GM12873 (cell line): Measurements from ENCODE around the gene LCE1F.

Source experiments
- TF ChIP-seq, protein P1 (sequence below): IDR thresholded peaks from 2 replicates; pipeline ENCODE4 v1.5.1; 2012; ENCODE audit warnings: low read depth, mild to moderate bottlenecking, moderate library complexity, low read length, control low read depth; ENCODE audit not compliant: insufficient read depth; ENCODE audit errors: missing control alignments

LCE1F gene

DNA sequence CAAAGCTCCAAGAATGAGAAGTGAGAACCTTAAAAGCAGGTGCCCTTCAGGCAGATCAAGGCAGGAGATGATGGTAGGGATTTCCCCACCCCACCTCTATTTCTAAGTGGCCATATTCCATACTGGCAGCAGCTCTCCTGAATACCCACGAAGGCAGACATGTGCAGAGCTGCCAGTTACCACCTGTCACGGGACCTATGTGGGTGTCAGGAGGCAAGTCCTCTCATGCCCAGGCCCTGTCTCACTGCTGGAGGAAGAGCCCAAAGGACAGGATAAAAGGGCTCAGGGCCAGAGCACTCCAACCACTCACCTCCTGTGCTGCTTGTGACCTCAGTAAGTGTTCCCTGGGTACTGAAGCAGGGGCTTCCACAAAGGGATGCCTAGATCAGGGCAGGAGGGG lies 36.1 kb downstream of the LCE1F start:
- TF ChIP-seq, protein P1, sequence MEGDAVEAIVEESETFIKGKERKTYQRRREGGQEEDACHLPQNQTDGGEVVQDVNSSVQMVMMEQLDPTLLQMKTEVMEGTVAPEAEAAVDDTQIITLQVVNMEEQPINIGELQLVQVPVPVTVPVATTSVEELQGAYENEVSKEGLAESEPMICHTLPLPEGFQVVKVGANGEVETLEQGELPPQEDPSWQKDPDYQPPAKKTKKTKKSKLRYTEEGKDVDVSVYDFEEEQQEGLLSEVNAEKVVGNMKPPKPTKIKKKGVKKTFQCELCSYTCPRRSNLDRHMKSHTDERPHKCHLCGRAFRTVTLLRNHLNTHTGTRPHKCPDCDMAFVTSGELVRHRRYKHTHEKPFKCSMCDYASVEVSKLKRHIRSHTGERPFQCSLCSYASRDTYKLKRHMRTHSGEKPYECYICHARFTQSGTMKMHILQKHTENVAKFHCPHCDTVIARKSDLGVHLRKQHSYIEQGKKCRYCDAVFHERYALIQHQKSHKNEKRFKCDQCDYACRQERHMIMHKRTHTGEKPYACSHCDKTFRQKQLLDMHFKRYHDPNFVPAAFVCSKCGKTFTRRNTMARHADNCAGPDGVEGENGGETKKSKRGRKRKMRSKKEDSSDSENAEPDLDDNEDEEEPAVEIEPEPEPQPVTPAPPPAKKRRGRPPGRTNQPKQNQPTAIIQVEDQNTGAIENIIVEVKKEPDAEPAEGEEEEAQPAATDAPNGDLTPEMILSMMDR: no peak

DNA sequence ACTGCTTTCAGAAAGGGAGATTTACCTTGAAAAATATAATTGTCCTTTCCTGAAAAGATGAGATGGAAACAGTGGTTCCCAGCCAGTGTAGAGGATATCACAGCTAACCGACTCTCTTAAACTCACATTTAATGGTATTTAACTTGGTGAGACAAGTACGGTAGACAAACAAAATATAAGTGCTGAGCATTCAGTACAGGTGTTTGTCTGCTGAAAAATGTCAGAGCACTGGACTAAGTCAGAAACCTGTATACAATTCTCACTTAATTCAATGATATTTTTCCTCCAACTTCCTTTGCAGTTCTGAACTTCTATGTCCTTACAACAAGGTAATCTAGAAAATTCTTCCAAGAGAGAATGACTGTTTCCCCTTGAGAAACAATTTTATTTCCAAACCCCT lies 36.7 kb downstream of the LCE1F start, which contains the start of gene LCE1B:
Gene LCE1B (plus strand): TSS at position 301 of the 400 bp plus-strand sequence. CDS start 476 bp downstream, outside the sequence.
- TF ChIP-seq, protein P1: no peak

DNA sequence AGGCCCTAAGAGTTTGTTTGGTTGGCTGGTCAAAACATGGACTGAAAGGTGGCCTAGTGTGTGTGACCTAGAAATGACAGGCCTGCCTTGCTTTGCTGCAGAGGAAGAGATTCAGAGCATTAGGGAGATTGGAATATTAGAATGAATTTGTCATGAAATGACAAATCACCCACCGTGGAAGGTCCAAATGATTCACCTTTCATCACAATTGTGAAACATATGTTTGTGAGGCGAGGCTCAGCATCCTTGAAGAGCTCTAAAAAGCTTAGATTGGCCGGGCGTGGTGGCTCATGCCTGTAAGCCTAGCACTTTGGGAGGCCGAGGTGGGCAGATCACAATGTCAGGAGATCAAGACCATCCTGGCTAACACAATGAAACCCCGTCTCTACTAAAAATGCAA lies 42.4 kb downstream of the LCE1F start:
- TF ChIP-seq, protein P1: no peak

DNA sequence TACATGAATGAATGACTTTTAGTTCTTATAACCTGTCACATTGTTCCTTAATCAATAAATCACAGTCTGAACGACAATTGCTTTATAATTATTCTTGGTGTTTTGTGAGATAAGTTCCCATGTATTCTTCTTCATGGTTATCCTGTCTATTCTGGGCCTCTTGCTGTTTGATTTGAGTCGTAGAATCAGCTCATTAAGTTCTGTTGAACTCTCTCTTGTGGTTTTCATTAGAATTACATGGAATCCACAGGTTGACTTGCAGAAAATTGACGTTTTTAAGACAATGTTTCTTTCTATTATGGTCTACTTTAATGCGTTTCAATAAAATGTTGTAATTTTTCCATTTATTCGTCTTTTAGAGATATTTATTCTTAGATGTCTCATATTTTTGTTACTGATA lies 48.4 kb downstream of the LCE1F start:
- TF ChIP-seq, protein P1: no peak

DNA sequence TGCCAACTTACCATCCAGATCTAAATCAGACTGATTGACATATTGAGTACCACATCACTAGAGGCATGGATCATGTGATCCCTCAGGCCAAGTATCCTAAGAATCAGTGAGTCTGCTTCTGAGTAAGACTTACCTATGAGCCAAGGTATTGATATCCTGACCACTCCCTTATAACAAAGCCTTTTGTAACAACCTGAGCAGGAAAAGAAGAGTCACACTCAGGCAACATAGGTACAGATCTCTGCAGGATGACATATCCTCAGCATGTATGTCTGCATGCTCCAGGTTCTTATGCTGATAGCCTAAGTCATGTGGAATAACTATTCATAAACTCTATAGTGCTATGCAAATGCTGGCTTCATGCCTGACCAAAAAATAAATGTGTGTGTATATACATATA lies 50.0 kb downstream of the LCE1F start:
- TF ChIP-seq, protein P1: no peak
